ENCODE measurements around the gene PTGES2.
"Not testable (repeated sequence)": the region's sequence is repeated elsewhere in the genome, so short reads cannot be mapped to it uniquely, and the experiment has no call there.

PTGES2 gene

GRCh38 chr9:128136816-128137793 is 9.6 kb upstream of the PTGES2 start:
- no peak for DNase-seq

GRCh38 chr9:128135561-128135960 is 8.0 kb upstream of the PTGES2 start:
- not testable (repeated sequence) for DNase-seq

GRCh38 chr9:128132139-128132538 is 4.6 kb upstream of the PTGES2 start:
- not testable (repeated sequence) for DNase-seq

- DNase-seq, result not testable (repeated sequence)
These were observed 3.8 kb upstream of the PTGES2 start for GRCh38 chr9:128131346-128131745.

- DNase-seq, result not testable (repeated sequence)
These were observed 3.1 kb upstream of the PTGES2 start for GRCh38 chr9:128130651-128131050.

GRCh38 chr9:128129976-128130590 is 2.6 kb upstream of the PTGES2 start:
- DNase-seq, result not testable (repeated sequence)

- DNase-seq, result no peak
These were observed 1.5 kb upstream of the PTGES2 start for GRCh38 chr9:128128836-128129590.

GRCh38 chr9:128127990-128128835 is 684 bp upstream of the PTGES2 start:
- DNase-seq, result peak; percentile 80

GRCh38 chr9:128125580-128126354 is 1.8 kb downstream of the PTGES2 start:
- DNase-seq, result no peak

GRCh38 chr9:128124873-128125579 is 2.5 kb downstream of the PTGES2 start:
- DNase-seq, result no peak

GRCh38 chr9:128124451-128124850 is 3.1 kb downstream of the PTGES2 start:
- DNase-seq, result no peak

GRCh38 chr9:128123451-128124080 is 4.0 kb downstream of the PTGES2 start:
- no peak for DNase-seq

- DNase-seq, result no peak
These were observed 4.7 kb downstream of the PTGES2 start for GRCh38 chr9:128122809-128123175.

GRCh38 chr9:128121924-128122808 is 5.4 kb downstream of the PTGES2 start:
- DNase-seq, result no peak

GRCh38 chr9:128121466-128121810 is 6.1 kb downstream of the PTGES2 start:
- DNase-seq, result no peak

GRCh38 chr9:128120741-128121465 is 6.6 kb downstream of the PTGES2 start:
- no peak for DNase-seq

- no peak for DNase-seq
These were observed 7.3 kb downstream of the PTGES2 start for GRCh38 chr9:128120061-128120740.

Measured in DMS153 (cell line).